Kidney (tissue), 14 donors: ENCODE measurements around the gene SIGLEC6. TPM values are rescaled to one million over a fixed set of nuclear protein-coding genes. Genes with fewer than 3 reads are reported as not detected.

Experiments
- DNase-seq, 5 donors: peaks; one replicate each; pipeline ENCODE4 v3.0.0-alpha.2; 2013 to 2020
- FAIRE-seq: peaks from 2 replicates; lab custom pipeline; 2012; peaks lifted over from hg19 to GRCh38; lab: Jason Lieb, UNC
- H3K27ac ChIP-seq, 2 donors: one replicate each; pipeline ENCODE4 v1.7.0; 2013; ENCODE audit warnings: low read depth in 2 of 2, low read length in 2 of 2, inconsistent platforms in 1 of 2
- H3K27me3 ChIP-seq: one replicate; pipeline ENCODE4 v1.7.1; 2013; ENCODE audit warnings: low read length, inconsistent platforms; ENCODE audit not compliant: control insufficient read depth, insufficient read depth
- H3K36me3 ChIP-seq, 3 donors: one replicate each; pipeline versions ENCODE4 v1.7.0 to v1.7.1; 2013; ENCODE audit warnings: low read length in 3 of 3, control low read depth in 1 of 3, inconsistent platforms in 1 of 3; ENCODE audit not compliant: insufficient read depth in 3 of 3, control insufficient read depth in 2 of 3
- H3K4me1 ChIP-seq, 3 donors: one replicate each; pipeline versions ENCODE4 v1.7.0 to v1.7.1; 2013; ENCODE audit warnings: low read length in 3 of 3, inconsistent platforms in 1 of 3, low read depth in 1 of 3; ENCODE audit not compliant: control insufficient read depth in 2 of 3, insufficient read depth in 2 of 3
- H3K4me3 ChIP-seq, 3 donors: one replicate each; pipeline versions ENCODE4 v1.7.0 to v1.8.1; 2013; ENCODE audit warnings: low read length in 3 of 3, control low read depth in 1 of 3, inconsistent platforms in 1 of 3
- H3K9ac ChIP-seq, 3 donors: one replicate each; pipeline versions ENCODE4 v1.7.0 to v1.7.1; 2013; ENCODE audit warnings: low read length in 3 of 3, control low read depth in 1 of 3, inconsistent platforms in 1 of 3
- H3K9me3 ChIP-seq, 3 donors: one replicate each; pipeline versions ENCODE4 v1.7.0 to v1.7.1; 2013; ENCODE audit warnings: low read length in 3 of 3, control low read depth in 1 of 3, inconsistent platforms in 1 of 3; ENCODE audit not compliant: control insufficient read depth in 2 of 3, insufficient read depth in 1 of 3
- intact Hi-C: fragments of 100-400 bp; cut with DNase I; formaldehyde crosslinking; loops from one replicate; pipeline ENCODE4 v1.11.1; 2022
- polyA plus RNA-seq: library from polyadenylated mRNA; stranded (reverse); fragments of 350-450 nt; fragmentation: Illumina TruSeq; extraction: RNeasy Lipid Tissue Mini Kit (QIAGEN cat#74804); gene quantifications from one replicate; pipeline ENCODE4 v1.2.3, GENCODE V29; 2014; ENCODE audit warnings: low read depth, low replicate concordance; ENCODE audit not compliant: insufficient read depth
- total RNA-seq: library from RNA; stranded (reverse); fragmentation: NEBNext Ultra II Directional; extraction: Animal tissue kit (Norgen Biotek cat#: 25700); gene quantifications from one replicate; pipeline ENCODE4 v1.2.1, GENCODE V29; 2021
- TF ChIP-seq, protein P1 (sequence below): IDR thresholded peaks from 3 replicates; pipeline ENCODE4 v1.5.1; 2012; ENCODE audit warnings: mild to moderate bottlenecking, moderate library complexity, borderline replicate concordance; ENCODE audit not compliant: insufficient read depth; ENCODE audit errors: extremely low read depth
- donor health status: control.
- donor health status: control.
- donor health status: control.
- donor health status: control.
- donor health status: control.
- donor health status: DM: yes; HTN: yes; CAD: no.
- donor health status: Normal renal cell carcinoma (clear cell type).

SIGLEC6 gene
- total and polyA plus RNA-seq, 2 donors from 2014 or later: 4.8 TPM; not detected in 1

DNA sequence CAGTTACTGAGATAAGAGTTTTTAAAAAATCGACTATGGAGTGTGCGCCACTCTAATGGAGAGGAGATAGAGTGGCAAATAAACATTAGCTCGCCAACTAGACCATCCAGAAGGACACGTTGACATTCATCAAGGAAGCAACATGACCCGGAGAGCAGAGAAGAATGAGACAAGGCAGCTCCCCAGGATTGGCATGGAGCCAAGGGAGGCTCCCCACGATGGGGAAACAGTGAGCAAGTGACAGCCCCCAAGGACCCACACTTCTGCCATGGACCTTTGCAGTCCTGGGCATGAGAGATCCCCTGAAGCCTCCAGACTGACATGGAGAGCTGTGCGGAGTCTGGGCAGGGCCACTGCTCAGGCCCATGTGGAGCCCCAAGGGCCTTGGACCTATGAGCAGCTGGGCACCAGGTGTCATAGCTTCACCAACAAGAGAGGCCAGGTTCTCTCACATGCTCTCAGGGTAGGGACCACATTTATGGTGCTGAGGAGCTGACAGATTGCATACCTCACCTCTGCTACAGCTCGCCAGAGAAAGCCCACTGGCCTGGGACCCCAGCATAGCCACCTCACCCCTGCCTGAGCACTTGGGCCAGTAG, 6.7 kb downstream of the SIGLEC6 start:
- Histone ChIP-seq H3K4me3 (no peak overlapping the region), H3K9me3 (no peaks in the 10 kb centered on the region), H3K27ac (no peak overlapping the region), H3K36me3 (no peaks in the 10 kb centered on the region), H3K27me3 (no peaks in the 10 kb centered on the region), H3K4me1 (no peaks in the 10 kb centered on the region), H3K9ac (no peak overlapping the region)
- TF ChIP-seq, protein P1, sequence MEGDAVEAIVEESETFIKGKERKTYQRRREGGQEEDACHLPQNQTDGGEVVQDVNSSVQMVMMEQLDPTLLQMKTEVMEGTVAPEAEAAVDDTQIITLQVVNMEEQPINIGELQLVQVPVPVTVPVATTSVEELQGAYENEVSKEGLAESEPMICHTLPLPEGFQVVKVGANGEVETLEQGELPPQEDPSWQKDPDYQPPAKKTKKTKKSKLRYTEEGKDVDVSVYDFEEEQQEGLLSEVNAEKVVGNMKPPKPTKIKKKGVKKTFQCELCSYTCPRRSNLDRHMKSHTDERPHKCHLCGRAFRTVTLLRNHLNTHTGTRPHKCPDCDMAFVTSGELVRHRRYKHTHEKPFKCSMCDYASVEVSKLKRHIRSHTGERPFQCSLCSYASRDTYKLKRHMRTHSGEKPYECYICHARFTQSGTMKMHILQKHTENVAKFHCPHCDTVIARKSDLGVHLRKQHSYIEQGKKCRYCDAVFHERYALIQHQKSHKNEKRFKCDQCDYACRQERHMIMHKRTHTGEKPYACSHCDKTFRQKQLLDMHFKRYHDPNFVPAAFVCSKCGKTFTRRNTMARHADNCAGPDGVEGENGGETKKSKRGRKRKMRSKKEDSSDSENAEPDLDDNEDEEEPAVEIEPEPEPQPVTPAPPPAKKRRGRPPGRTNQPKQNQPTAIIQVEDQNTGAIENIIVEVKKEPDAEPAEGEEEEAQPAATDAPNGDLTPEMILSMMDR: no peak
- intact Hi-C loops: no loop called here
- DNase-seq: no peak
- FAIRE-seq: no peak

DNA sequence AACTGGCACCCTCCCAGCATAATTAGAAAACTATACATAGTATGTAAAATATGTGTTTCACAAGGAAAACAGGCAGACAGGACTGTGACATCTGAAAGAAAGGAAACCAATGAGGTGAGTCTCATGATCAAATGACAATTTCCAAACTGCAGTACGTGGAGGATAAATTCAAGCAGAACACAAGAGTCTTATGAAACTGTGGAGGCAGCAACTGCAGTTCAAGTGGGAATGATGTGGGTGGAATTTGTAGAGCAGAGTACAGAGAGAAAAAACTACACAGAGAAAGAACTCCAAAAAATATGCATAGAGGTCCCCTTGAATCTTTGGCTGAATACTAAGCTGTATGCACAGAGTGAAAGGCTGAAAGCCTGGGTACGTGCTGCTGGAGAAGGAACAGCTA, 9.7 kb downstream of the SIGLEC6 start:
- Histone ChIP-seq H3K36me3 (no peaks in the 10 kb centered on the region), H3K9ac (no peak overlapping the region), H3K27me3 (no peaks in the 10 kb centered on the region), H3K27ac (no peak overlapping the region), H3K9me3 (no peaks in the 10 kb centered on the region), H3K4me3 (no peak overlapping the region), H3K4me1 (no peaks in the 10 kb centered on the region)
- no peak for FAIRE-seq
- intact Hi-C loops: no loop called here
- TF ChIP-seq, protein P1: no peak
- no peak for DNase-seq

DNA sequence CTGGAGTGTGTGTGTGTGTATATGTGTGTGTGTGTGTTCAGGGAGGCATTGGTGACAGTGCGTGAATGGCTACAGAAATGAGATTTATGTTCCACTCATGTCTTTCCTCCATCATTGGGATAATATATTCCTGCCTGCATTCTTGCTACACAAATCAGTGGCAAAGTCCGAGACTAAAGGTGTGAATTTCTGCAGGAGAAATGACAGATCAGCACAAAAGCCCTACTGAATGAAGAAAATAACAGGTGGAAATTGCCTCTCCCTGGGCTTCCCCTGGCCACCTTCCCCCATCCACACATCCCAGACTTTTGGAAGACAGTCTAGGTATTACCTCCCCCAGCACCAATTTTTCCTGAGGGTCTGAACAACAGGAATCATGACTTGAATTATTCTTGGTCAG, 10.1 kb downstream of the SIGLEC6 start:
- intact Hi-C loops: no loop called here
- Histone ChIP-seq H3K9me3 (no peaks in the 10 kb centered on the region), H3K27ac (no peak overlapping the region), H3K36me3 (no peaks in the 10 kb centered on the region), H3K27me3 (no peaks in the 10 kb centered on the region), H3K9ac (no peak overlapping the region), H3K4me1 (no peaks in the 10 kb centered on the region), H3K4me3 (no peak overlapping the region)
- DNase-seq: no peak
- TF ChIP-seq, protein P1: no peak
- no peak for FAIRE-seq

DNA sequence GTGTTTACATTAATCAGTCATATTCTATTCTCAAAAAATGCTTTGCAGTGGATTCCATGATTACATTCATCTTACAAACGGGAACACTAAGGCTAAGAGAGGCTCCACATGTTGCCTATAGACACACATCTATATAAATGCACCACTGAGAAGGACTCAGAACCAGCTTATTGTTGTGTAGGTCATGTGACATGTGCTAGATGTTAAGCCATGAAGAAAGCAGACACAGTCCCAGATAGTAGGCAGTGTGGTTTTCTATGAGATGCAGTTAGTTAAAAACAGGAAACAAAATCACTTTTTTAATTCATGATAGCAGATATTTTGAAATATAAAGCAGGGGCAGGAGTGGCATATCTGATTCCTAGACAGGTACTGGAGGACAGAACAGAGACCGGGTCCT, 10.7 kb downstream of the SIGLEC6 start:
- Histone ChIP-seq H3K9me3 (no peaks in the 10 kb centered on the region), H3K36me3 (no peaks in the 10 kb centered on the region), H3K4me3 (no peak overlapping the region), H3K27ac (no peak overlapping the region), H3K4me1 (no peaks in the 10 kb centered on the region), H3K27me3 (no peaks in the 10 kb centered on the region), H3K9ac (no peak overlapping the region)
- DNase-seq (no peak), FAIRE-seq (no peak)
- intact Hi-C loops: no loop called here
- TF ChIP-seq, protein P1: no peak
